ENCODE results near the gene NUDT22.
"Not testable (repeated sequence)": the region's sequence is repeated elsewhere in the genome, so short reads cannot be mapped to it uniquely, and the experiment has no call there.

Gene NUDT22

GRCh38 chr11:64245401-64245796 lies 19.3 kb downstream of the NUDT22 start:
- DNase-seq, result no peak

- peak; percentile 82 for DNase-seq
Measured at GRCh38 chr11:64245797-64246620, 19.9 kb downstream of the NUDT22 start.

- DNase-seq, result not testable (repeated sequence)
Measured at GRCh38 chr11:64246621-64246870, 20.5 kb downstream of the NUDT22 start.

GRCh38 chr11:64246871-64247728 lies 21.0 kb downstream of the NUDT22 start, which contains the start of gene PPP1R14B:
TSS of gene PPP1R14B (minus strand) at chr11:64246943. CDS start at chr11:64246673, 270 bp downstream.
- DNase-seq, result peak; percentile 71

GRCh38 chr11:64247729-64248531 lies 21.9 kb downstream of the NUDT22 start:
- DNase-seq, result no peak

GRCh38 chr11:64248578-64248977 lies 22.5 kb downstream of the NUDT22 start:
- no peak for DNase-seq

- no peak for DNase-seq
Measured at GRCh38 chr11:64249038-64249437, 23.0 kb downstream of the NUDT22 start.

GRCh38 chr11:64249563-64250414 lies 23.7 kb downstream of the NUDT22 start:
- DNase-seq, result no peak

- no peak for DNase-seq
Measured at GRCh38 chr11:64250415-64251015, 24.4 kb downstream of the NUDT22 start.

- peak; percentile 59 for DNase-seq
Measured at GRCh38 chr11:64251016-64251752, 25.1 kb downstream of the NUDT22 start, which contains the start of gene PLCB3. TSS of gene PLCB3 (plus strand) at chr11:64251530. CDS start at chr11:64251650, 120 bp downstream.

GRCh38 chr11:64251753-64252002 lies 25.6 kb downstream of the NUDT22 start:
- no peak for DNase-seq

- DNase-seq, result no peak
Measured at GRCh38 chr11:64252003-64252872, 26.2 kb downstream of the NUDT22 start.

- DNase-seq, result no peak
Measured at GRCh38 chr11:64253043-64253442, 27.0 kb downstream of the NUDT22 start.

GRCh38 chr11:64253481-64253880 lies 27.4 kb downstream of the NUDT22 start:
- DNase-seq, result no peak

GRCh38 chr11:64254326-64254725 lies 28.3 kb downstream of the NUDT22 start:
- DNase-seq, result no peak

- DNase-seq, result no peak
Measured at GRCh38 chr11:64255135-64256128, 29.4 kb downstream of the NUDT22 start.

GRCh38 chr11:64256300-64256699 lies 30.2 kb downstream of the NUDT22 start:
- DNase-seq, result no peak

- no peak for DNase-seq
Measured at GRCh38 chr11:64258356-64258755, 32.3 kb downstream of the NUDT22 start.

- no peak for DNase-seq
Measured at GRCh38 chr11:64258946-64259532, 33.0 kb downstream of the NUDT22 start.

All from activated T-cell treated with anti-CD3 and anti-CD28 coated beads for 4 hours (primary cell).